DOHH2 (cell line): ENCODE data around the gene POLE4.

Experiments
- H3F3A ChIP-seq: fragments of 200-600 bp; sonication (generic), shearing (Covaris generic); 2 replicates; pipeline ENCODE4 v1.6.0; 2016; ENCODE audit warnings: antibody characterized with exemption, mild to moderate bottlenecking; ENCODE audit not compliant: control insufficient read depth, insufficient read depth
- H3K27ac ChIP-seq: fragments of 200-600 bp; sonication (generic); 2 replicates; pipeline ENCODE4 v1.5.1; 2014; ENCODE audit warnings: low read depth, mild to moderate bottlenecking, low read length, moderate library complexity
- H3K27me3 ChIP-seq: fragments of 200-600 bp; sonication (generic); 2 replicates; pipeline ENCODE4 v1.6.1; 2014; ENCODE audit warnings: mild to moderate bottlenecking, low read length, mixed read lengths; ENCODE audit not compliant: control insufficient read depth
- H3K36me3 ChIP-seq: fragments of 200-600 bp; sonication (generic); 2 replicates; pipeline ENCODE4 v1.6.1; 2014; ENCODE audit warnings: mild to moderate bottlenecking, low read length, moderate library complexity, mixed read lengths; ENCODE audit not compliant: control insufficient read depth
- H3K4me1 ChIP-seq: fragments of 200-600 bp; sonication (generic); 2 replicates; pipeline ENCODE4 v1.6.1; 2014; ENCODE audit warnings: mild to moderate bottlenecking, low read length, mixed read lengths; ENCODE audit not compliant: control insufficient read depth
- H3K4me2 ChIP-seq: fragments of 200-600 bp; sonication (generic); 2 replicates; pipeline ENCODE4 v1.6.0; 2014; ENCODE audit warnings: mild to moderate bottlenecking, low read length, moderate library complexity
- H3K4me3 ChIP-seq: fragments of 200-600 bp; sonication (generic); 2 replicates; pipeline ENCODE4 v1.5.1; 2014; ENCODE audit warnings: mild to moderate bottlenecking, low read length, mixed read lengths
- H3K79me2 ChIP-seq: fragments of 200-600 bp; sonication (generic); 2 replicates; pipeline ENCODE4 v1.6.1; 2014; ENCODE audit warnings: mild to moderate bottlenecking, low read length, mixed read lengths; ENCODE audit not compliant: control insufficient read depth
- H3K9me2 ChIP-seq: fragments of 200-600 bp; sonication (generic); replicated peaks from 2 replicates; pipeline ENCODE4 v1.6.1; 2014; ENCODE audit warnings: mild to moderate bottlenecking, low read length, mixed read lengths; ENCODE audit not compliant: control insufficient read depth
- H3K9me3 ChIP-seq: fragments of 200-600 bp; sonication (generic); 2 replicates; pipeline ENCODE4 v1.6.1; 2014; ENCODE audit warnings: antibody characterized with exemption, low read length, mixed read lengths; ENCODE audit not compliant: control insufficient read depth, insufficient read depth
- H4K20me1 ChIP-seq: fragments of 200-600 bp; sonication (generic); 2 replicates; pipeline ENCODE4 v1.6.0; 2014; ENCODE audit warnings: low read depth, mild to moderate bottlenecking, antibody characterized with exemption, low read length, moderate library complexity; ENCODE audit not compliant: control insufficient read depth, insufficient read depth
- CTCF ChIP-seq: fragments of 200-600 bp; sonication (generic); IDR thresholded peaks from one replicate; pipeline ENCODE4 v1.5.1; 2014; ENCODE audit warnings: antibody characterized with exemption, mild to moderate bottlenecking, low read depth, low read length; ENCODE audit not compliant: poor library complexity, severe bottlenecking
- EZH2phosphoT487 ChIP-seq: fragments of 200-600 bp; sonication (generic); IDR thresholded peaks from 2 replicates; pipeline ENCODE4 v1.6.1; 2017; ENCODE audit warnings: borderline replicate concordance, mild to moderate bottlenecking, antibody characterized with exemption, low read length, moderate library complexity, mixed read lengths

The POLE4 gene

DNA sequence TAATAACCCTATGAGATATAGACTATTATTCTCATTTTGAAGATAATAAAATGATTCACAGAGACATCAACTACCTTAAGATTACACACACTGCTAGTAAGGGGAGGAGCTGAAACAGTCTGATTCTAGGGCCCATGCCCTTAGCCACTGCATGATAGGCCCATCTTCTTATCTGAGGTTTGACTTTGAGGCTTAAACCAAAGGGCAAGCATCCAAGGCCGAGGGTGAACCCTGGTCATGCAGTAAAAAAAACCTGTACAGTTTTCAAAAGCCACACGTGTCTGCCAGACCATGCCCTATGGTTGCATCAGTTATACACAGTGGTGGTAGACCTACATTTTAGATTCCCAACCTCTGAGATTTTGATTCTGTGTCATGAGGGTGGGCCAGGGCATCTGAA, 44.8 kb downstream of the POLE4 start:
- Histone ChIP-seq H3K9me3 (no peaks in the 10 kb centered on the region), H3K79me2 (no peaks in the 10 kb centered on the region), H3K36me3 (no peaks in the 10 kb centered on the region), H3K9me2 (no peaks in the 10 kb centered on the region), H3K4me2 (no peak overlapping the region), H3K4me3 (no peak overlapping the region), H4K20me1 (no peaks in the 10 kb centered on the region), H3K4me1 (no peaks in the 10 kb centered on the region), H3K27me3 (no peaks in the 10 kb centered on the region), H3K27ac (no peak overlapping the region), H3F3A (no peaks in the 10 kb centered on the region)
- no peak for TF ChIP-seq EZH2phosphoT487
- no peak for TF ChIP-seq CTCF

DNA sequence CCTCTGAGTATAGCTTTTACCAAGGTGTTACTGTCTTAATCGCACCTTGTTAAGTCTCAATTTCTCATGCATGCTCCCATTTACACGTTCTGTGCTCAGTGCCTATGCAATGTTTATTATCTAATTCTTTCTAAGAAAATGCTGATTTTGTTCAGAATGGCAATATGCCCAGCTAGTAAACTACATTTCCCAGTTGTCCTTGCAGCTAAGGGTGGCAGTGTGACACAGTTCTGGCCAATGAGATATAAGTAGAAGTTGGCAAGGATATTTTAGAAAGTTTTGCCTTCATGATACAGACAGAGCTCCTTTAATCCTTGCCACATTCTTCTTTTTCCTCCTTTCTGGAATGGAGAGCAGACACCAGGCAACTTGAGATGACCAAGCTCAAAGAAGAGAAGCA, 45.3 kb downstream of the POLE4 start:
- TF ChIP-seq CTCF (no peak), EZH2phosphoT487 (no peak)
- Histone ChIP-seq H3K9me3 (no peaks in the 10 kb centered on the region), H3K4me3 (no peak overlapping the region), H3K79me2 (no peaks in the 10 kb centered on the region), H3K4me1 (no peaks in the 10 kb centered on the region), H3K27ac (no peak overlapping the region), H3K27me3 (no peaks in the 10 kb centered on the region), H3K4me2 (no peak overlapping the region), H4K20me1 (no peaks in the 10 kb centered on the region), H3K9me2 (no peaks in the 10 kb centered on the region), H3K36me3 (no peaks in the 10 kb centered on the region), H3F3A (no peaks in the 10 kb centered on the region)

DNA sequence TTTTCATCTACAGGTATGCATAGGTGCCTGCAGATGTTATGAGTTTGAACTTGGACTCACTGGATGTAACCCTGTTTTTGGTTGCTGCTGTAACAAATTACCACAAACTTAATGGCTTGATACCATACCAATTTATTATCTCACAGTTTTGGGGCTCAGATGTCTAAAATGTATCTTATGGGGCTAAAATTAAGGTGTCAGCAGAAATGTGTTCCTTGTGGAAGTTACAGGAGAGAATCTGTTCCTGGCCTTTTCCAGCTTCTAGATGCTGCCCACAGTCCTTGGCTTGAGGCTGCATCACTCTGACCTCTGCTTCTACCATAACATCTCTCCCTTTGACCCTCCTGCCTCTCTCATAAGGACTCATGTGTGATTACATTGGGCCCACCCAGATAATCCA, 47.6 kb downstream of the POLE4 start:
- Histone ChIP-seq H3F3A (no peaks in the 10 kb centered on the region), H3K9me2 (no peaks in the 10 kb centered on the region), H3K4me3 (no peak overlapping the region), H4K20me1 (no peaks in the 10 kb centered on the region), H3K27me3 (no peaks in the 10 kb centered on the region), H3K79me2 (no peaks in the 10 kb centered on the region), H3K4me1 (no peaks in the 10 kb centered on the region), H3K36me3 (no peaks in the 10 kb centered on the region), H3K4me2 (no peak overlapping the region), H3K9me3 (no peaks in the 10 kb centered on the region), H3K27ac (no peak overlapping the region)
- TF ChIP-seq EZH2phosphoT487 (no peak), CTCF (no peak)

DNA sequence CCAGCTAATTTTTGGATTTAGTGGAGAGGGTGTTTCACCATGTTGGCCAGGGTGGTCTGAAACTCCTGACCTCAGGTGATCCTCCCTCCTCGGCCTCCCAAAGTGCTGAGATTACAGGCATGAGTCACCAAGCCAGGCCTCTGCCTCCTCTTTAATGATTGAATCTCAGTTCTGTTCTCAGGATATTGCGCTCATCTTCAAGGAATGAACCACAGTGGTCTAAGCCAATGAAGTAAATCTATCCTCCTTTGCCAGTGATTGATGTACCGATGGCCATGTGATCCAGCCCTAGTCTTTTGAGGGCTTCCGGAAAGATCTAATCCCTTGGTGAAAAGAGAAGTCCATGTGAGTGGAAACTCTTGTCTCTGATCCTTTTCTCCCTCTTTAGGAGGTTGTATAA, 48.6 kb downstream of the POLE4 start:
- no peak overlapping the region for H3K27ac ChIP-seq
- TF ChIP-seq EZH2phosphoT487 (no peak), CTCF (no peak)
- H3K36me3 ChIP-seq: no peaks in the 10 kb centered on the region
- no peaks in the 10 kb centered on the region for H3K4me1 ChIP-seq
- H3K9me3 ChIP-seq: no peaks in the 10 kb centered on the region
- H3K79me2 ChIP-seq: no peaks in the 10 kb centered on the region
- H3K4me3 ChIP-seq: no peak overlapping the region
- no peaks in the 10 kb centered on the region for H3K27me3 ChIP-seq
- no peaks in the 10 kb centered on the region for H3F3A ChIP-seq
- H4K20me1 ChIP-seq: no peaks in the 10 kb centered on the region
- H3K4me2 ChIP-seq: no peak overlapping the region
- H3K9me2 ChIP-seq: no peaks in the 10 kb centered on the region
